Measurements from ENCODE around the gene NACC1. TPM values are rescaled to one million over a fixed set of nuclear protein-coding genes. Genes with fewer than 3 reads are reported as not detected.

Gene NACC1
- total and polyA plus RNA-seq, 9 donors: 3.2 to 31.4 (median 17.5) TPM

GRCh38 chr19:13089139-13089856 lies 28.8 kb upstream of the NACC1 start:
- TF ChIP-seq POLR2A (IDR thresholded peaks at IDR 0.05) (no peak), EP300 (IDR thresholded peaks at IDR 0.05) (no peak), CTCF (IDR thresholded peaks at IDR 0.05) (no peak)
- Histone ChIP-seq H3K36me3 (no peaks in the 10 kb centered on the region), H3K4me3 (no peak overlapping the region), H3K27me3 (no peaks in the 10 kb centered on the region), H3K4me1 (ENCODE audit: insufficient read depth) (peaks cover 29% of the 10 kb centered on the region), H3K9me3 (no peaks in the 10 kb centered on the region), H3K27ac (peak overlapping the region; percentile 77 to 87)
- WGBS, 3 donors: 75 to 84% (median 81%) methylated on average over 5 of the region's 5 CpGs
- peak in 3 of 5 donors; percentile 33 to 37 (median 34) for DNase-seq
- intact Hi-C loops (cut with DNase I): no loop called here

GRCh38 chr19:13089857-13090507 lies 28.1 kb upstream of the NACC1 start:
- no peak for TF ChIP-seq CTCF (IDR thresholded peaks at IDR 0.05)
- TF ChIP-seq EP300 (IDR thresholded peaks at IDR 0.05): no peak
- TF ChIP-seq POLR2A (IDR thresholded peaks at IDR 0.05): no peak
- Histone ChIP-seq H3K4me1 (ENCODE audit: insufficient read depth) (peaks cover 29% of the 10 kb centered on the region), H3K9me3 (no peaks in the 10 kb centered on the region), H3K27ac (peak overlapping the region; percentile 77 to 87), H3K36me3 (no peaks in the 10 kb centered on the region), H3K4me3 (no peak overlapping the region), H3K27me3 (no peaks in the 10 kb centered on the region)
- DNase-seq: peak in 3 of 5 donors; percentile 37 to 44 (median 39)
- WGBS, 3 donors: 65 to 74% (median 69%) methylated on average over 11 to 12 of the region's 12 CpGs
- intact Hi-C loops (cut with DNase I): no loop called here

- Histone ChIP-seq H3K27ac (peak overlapping the region; percentile 77 to 87), H3K36me3 (no peaks in the 10 kb centered on the region), H3K4me3 (no peak overlapping the region), H3K9me3 (no peaks in the 10 kb centered on the region), H3K4me1 (ENCODE audit: insufficient read depth) (peaks cover 29% of the 10 kb centered on the region), H3K27me3 (no peaks in the 10 kb centered on the region)
- TF ChIP-seq CTCF (IDR thresholded peaks at IDR 0.05) (no peak), EP300 (IDR thresholded peaks at IDR 0.05) (no peak), POLR2A (IDR thresholded peaks at IDR 0.05) (no peak)
- 42 to 56% (median 50%) methylated on average over 8 to 10 of the region's 10 CpGs for WGBS, 3 donors
- peak in 3 of 5 donors; percentile 50 to 53 (median 52) for DNase-seq
- intact Hi-C loops (cut with DNase I): no loop called here
Measured at GRCh38 chr19:13090511-13091231, 27.4 kb upstream of the NACC1 start.

GRCh38 chr19:13091400-13092157 lies 26.5 kb upstream of the NACC1 start:
- DNase-seq: peak; percentile 81 to 86 (median 82)
- Histone ChIP-seq H3K27ac (peak overlapping the region; percentile 37 to 87), H3K4me1 (ENCODE audit: insufficient read depth) (peaks cover 29% of the 10 kb centered on the region), H3K36me3 (no peaks in the 10 kb centered on the region), H3K4me3 (no peak overlapping the region), H3K27me3 (no peaks in the 10 kb centered on the region), H3K9me3 (no peaks in the 10 kb centered on the region)
- TF ChIP-seq EP300 (IDR thresholded peaks at IDR 0.05): no peak
- TF ChIP-seq POLR2A (IDR thresholded peaks at IDR 0.05): no peak
- TF ChIP-seq CTCF (IDR thresholded peaks at IDR 0.05): no peak
- WGBS, 3 donors: 15 to 30% (median 21%) methylated on average over 25 of the region's 25 CpGs
- intact Hi-C loops (cut with DNase I): loop anchor here in 2 of 4 donors (2.0 kb wide), 2 partner anchors 107 to 113 kb away; no protein-coding TSS in a partner anchor

All from ovary (tissue), 9 donors.